ENCODE data around the gene CEP250.

The CEP250 gene

GRCh38 chr20:35499271-35499670 lies 43.9 kb downstream of the CEP250 start:
- POLR2A ChIA-PET, result no interaction called here
- no peak for DNase-seq (ENCODE audit: extremely low spot score)
- no peak for TF ChIP-seq FOXK2 (IDR thresholded peaks at IDR 0.05)
- no peak for TF ChIP-seq FOXM1 (IDR thresholded peaks at IDR 0.05; ENCODE audit: borderline replicate concordance)
- TF ChIP-seq SP1 (IDR thresholded peaks at IDR 0.05), result no peak
- no peak for TF ChIP-seq PKNOX1 (IDR thresholded peaks at IDR 0.05)
- TF ChIP-seq FOXA1 (IDR thresholded peaks at IDR 0.05), result no peak
- CTCF ChIA-PET, result no interaction called here

GRCh38 chr20:35502352-35502751 lies 47.0 kb downstream of the CEP250 start:
- no peak for DNase-seq (ENCODE audit: extremely low spot score)

GRCh38 chr20:35503281-35503680 lies 47.9 kb downstream of the CEP250 start:
- no peak for TF ChIP-seq ARNT (IDR thresholded peaks at IDR 0.05)
- ChIA-PET POLR2A (interaction anchor here (1.2 kb wide), 1 partner anchor 37 kb away, joined by 3 read pairs; no protein-coding TSS in a partner anchor), CTCF (no interaction called here)
- no peak for DNase-seq (ENCODE audit: extremely low spot score)

More at GRCh38 chr20:35502352-35502751, 47.0 kb downstream of the CEP250 start:
- POLR2A ChIA-PET, result interaction anchor here (0.6 to 1.2 kb wide), 2 partner anchors 20 to 38 kb away, joined by 3 read pairs; no protein-coding TSS in a partner anchor
- TF ChIP-seq NFRKB (IDR thresholded peaks at IDR 0.05), result no peak
- TF ChIP-seq SP1 (IDR thresholded peaks at IDR 0.05), result no peak
- TF ChIP-seq PKNOX1 (IDR thresholded peaks at IDR 0.05), result no peak
- no peak for TF ChIP-seq BHLHE40 (IDR thresholded peaks at IDR 0.05; ENCODE audit: borderline replicate concordance)
- TF ChIP-seq TARDBP (IDR thresholded peaks at IDR 0.05), result no peak
- TF ChIP-seq ELF4 (IDR thresholded peaks at IDR 0.05), result no peak
- no peak for TF ChIP-seq FOXA1 (IDR thresholded peaks at IDR 0.05)
- no peak for TF ChIP-seq LEF1 (IDR thresholded peaks at IDR 0.05; ENCODE audit: borderline replicate concordance)
- no peak for TF ChIP-seq CTBP1 (IDR thresholded peaks at IDR 0.05; ENCODE audit: borderline replicate concordance)
- TF ChIP-seq ARNT (IDR thresholded peaks at IDR 0.05), result no peak
- TF ChIP-seq L3MBTL2 (conservative IDR thresholded peaks at IDR 0.05), result no peak
- TF ChIP-seq SUZ12 (IDR thresholded peaks at IDR 0.05), result no peak
- no peak for TF ChIP-seq ZNF384 (IDR thresholded peaks at IDR 0.05)
- TF ChIP-seq FOXM1 (IDR thresholded peaks at IDR 0.05; ENCODE audit: borderline replicate concordance), result no peak
- no peak for TF ChIP-seq HDGF (IDR thresholded peaks at IDR 0.05; ENCODE audit: borderline replicate concordance)
- no peak for TF ChIP-seq FOXK2 (IDR thresholded peaks at IDR 0.05)
- CTCF ChIA-PET, result interaction anchor here (0.6 kb wide), 1 partner anchor 280 kb away, joined by 5 read pairs; no protein-coding TSS in a partner anchor

- TF ChIP-seq L3MBTL2 (conservative IDR thresholded peaks at IDR 0.05), result no peak
- no peak for TF ChIP-seq LEF1 (IDR thresholded peaks at IDR 0.05; ENCODE audit: borderline replicate concordance)
- no peak for TF ChIP-seq SP1 (IDR thresholded peaks at IDR 0.05)
- no peak for TF ChIP-seq FOXM1 (IDR thresholded peaks at IDR 0.05; ENCODE audit: borderline replicate concordance)
- TF ChIP-seq ARNT (IDR thresholded peaks at IDR 0.05), result no peak
- no peak for TF ChIP-seq FOXA1 (IDR thresholded peaks at IDR 0.05)
- TF ChIP-seq CTBP1 (IDR thresholded peaks at IDR 0.05; ENCODE audit: borderline replicate concordance), result no peak
- TF ChIP-seq TARDBP (IDR thresholded peaks at IDR 0.05), result no peak
- TF ChIP-seq ZNF384 (IDR thresholded peaks at IDR 0.05), result no peak
- no peak for TF ChIP-seq PKNOX1 (IDR thresholded peaks at IDR 0.05)
- no peak for TF ChIP-seq BHLHE40 (IDR thresholded peaks at IDR 0.05; ENCODE audit: borderline replicate concordance)
- TF ChIP-seq FOXK2 (IDR thresholded peaks at IDR 0.05), result no peak
- TF ChIP-seq SUZ12 (IDR thresholded peaks at IDR 0.05), result no peak
- DNase-seq (ENCODE audit: extremely low spot score), result no peak
- POLR2A ChIA-PET, result no interaction called here
- CTCF ChIA-PET, result no interaction called here
Measured at GRCh38 chr20:35503841-35504561, 48.6 kb downstream of the CEP250 start.

GRCh38 chr20:35504751-35505150 lies 49.4 kb downstream of the CEP250 start:
- ChIA-PET CTCF (no interaction called here), POLR2A (no interaction called here)
- TF ChIP-seq LEF1 (IDR thresholded peaks at IDR 0.05; ENCODE audit: borderline replicate concordance) (no peak), FOXA1 (IDR thresholded peaks at IDR 0.05) (no peak), NFRKB (IDR thresholded peaks at IDR 0.05) (no peak)
- no peak for DNase-seq (ENCODE audit: extremely low spot score)

GRCh38 chr20:35506179-35506578 lies 50.8 kb downstream of the CEP250 start:
- no peak for DNase-seq (ENCODE audit: extremely low spot score)
- TF ChIP-seq SP1 (IDR thresholded peaks at IDR 0.05) (no peak), FOXM1 (IDR thresholded peaks at IDR 0.05; ENCODE audit: borderline replicate concordance) (no peak), CTBP1 (IDR thresholded peaks at IDR 0.05; ENCODE audit: borderline replicate concordance) (no peak)
- ChIA-PET CTCF (no interaction called here), POLR2A (no interaction called here)
